Loucy (cell line): Measurements from ENCODE around the gene ARHGAP27.

Experiments
- EZH2phosphoT487 ChIP-seq: fragments of 200-600 bp; IDR thresholded peaks from 2 replicates; pipeline ENCODE4 v1.6.1; 2018; ENCODE audit warnings: antibody characterized with exemption, mild to moderate bottlenecking, moderate library complexity, borderline replicate concordance
- TF ChIP-seq, protein P1 (sequence below): fragments of 200-600 bp; sonication (generic); conservative IDR thresholded peaks from 2 replicates; pipeline ENCODE4 v1.5.1; 2014; ENCODE audit warnings: mild to moderate bottlenecking, antibody characterized with exemption, low read length

DNA sequence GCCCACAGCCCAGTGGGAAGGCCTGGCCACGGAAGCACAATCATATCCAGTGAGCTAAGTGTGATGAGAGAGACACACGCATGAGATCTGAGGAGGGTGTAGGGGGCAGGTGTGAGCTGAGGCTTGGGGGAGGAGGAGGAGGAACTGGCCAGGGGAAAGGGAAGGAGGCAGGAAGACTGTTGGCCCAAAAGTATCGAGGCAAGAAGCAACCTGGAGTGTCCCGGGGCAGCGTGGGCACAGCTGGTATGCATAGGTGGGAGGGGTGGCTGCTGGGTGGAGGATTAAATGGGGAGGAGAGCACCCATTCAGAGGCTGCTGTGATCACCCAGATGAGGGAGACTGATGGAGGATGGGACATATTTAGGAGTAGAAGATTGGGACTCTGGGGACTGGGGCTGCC, 41.4 kb downstream of the ARHGAP27 start:
- TF ChIP-seq, protein P1, sequence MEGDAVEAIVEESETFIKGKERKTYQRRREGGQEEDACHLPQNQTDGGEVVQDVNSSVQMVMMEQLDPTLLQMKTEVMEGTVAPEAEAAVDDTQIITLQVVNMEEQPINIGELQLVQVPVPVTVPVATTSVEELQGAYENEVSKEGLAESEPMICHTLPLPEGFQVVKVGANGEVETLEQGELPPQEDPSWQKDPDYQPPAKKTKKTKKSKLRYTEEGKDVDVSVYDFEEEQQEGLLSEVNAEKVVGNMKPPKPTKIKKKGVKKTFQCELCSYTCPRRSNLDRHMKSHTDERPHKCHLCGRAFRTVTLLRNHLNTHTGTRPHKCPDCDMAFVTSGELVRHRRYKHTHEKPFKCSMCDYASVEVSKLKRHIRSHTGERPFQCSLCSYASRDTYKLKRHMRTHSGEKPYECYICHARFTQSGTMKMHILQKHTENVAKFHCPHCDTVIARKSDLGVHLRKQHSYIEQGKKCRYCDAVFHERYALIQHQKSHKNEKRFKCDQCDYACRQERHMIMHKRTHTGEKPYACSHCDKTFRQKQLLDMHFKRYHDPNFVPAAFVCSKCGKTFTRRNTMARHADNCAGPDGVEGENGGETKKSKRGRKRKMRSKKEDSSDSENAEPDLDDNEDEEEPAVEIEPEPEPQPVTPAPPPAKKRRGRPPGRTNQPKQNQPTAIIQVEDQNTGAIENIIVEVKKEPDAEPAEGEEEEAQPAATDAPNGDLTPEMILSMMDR: no peak
- no peak for TF ChIP-seq EZH2phosphoT487
